IPS-18c (cell line): ENCODE results near the gene LMTK3.

Experiments
- H3K4me3 ChIP-seq: 2 replicates; pipeline ENCODE4 v1.7.0; 2013; ENCODE audit warnings: low read depth, mild to moderate bottlenecking, low read length, moderate library complexity; ENCODE audit not compliant: insufficient read depth
- H3K9me3 ChIP-seq: one replicate; pipeline ENCODE4 v1.6.1; 2013; ENCODE audit warnings: mild to moderate bottlenecking, low read length, moderate library complexity; ENCODE audit not compliant: control insufficient read depth, insufficient read depth

LMTK3 gene

GRCh38 chr19:48469289-48469881, 42.2 kb downstream of the LMTK3 start, which contains the start of gene CYTH2:
Gene CYTH2 (plus strand): TSS chr19:48469369. CDS start chr19:48469508, 139 bp downstream.
- no peaks in the 10 kb centered on the region for H3K9me3 ChIP-seq
- H3K4me3 ChIP-seq = peak within 1 kb of the TSS; percentile 97

- no peaks in the 10 kb centered on the region for H3K9me3 ChIP-seq
- H3K4me3 ChIP-seq = peak overlapping the region; percentile 97
Measured at GRCh38 chr19:48468772-48469288, 42.8 kb downstream of the LMTK3 start.

DNA sequence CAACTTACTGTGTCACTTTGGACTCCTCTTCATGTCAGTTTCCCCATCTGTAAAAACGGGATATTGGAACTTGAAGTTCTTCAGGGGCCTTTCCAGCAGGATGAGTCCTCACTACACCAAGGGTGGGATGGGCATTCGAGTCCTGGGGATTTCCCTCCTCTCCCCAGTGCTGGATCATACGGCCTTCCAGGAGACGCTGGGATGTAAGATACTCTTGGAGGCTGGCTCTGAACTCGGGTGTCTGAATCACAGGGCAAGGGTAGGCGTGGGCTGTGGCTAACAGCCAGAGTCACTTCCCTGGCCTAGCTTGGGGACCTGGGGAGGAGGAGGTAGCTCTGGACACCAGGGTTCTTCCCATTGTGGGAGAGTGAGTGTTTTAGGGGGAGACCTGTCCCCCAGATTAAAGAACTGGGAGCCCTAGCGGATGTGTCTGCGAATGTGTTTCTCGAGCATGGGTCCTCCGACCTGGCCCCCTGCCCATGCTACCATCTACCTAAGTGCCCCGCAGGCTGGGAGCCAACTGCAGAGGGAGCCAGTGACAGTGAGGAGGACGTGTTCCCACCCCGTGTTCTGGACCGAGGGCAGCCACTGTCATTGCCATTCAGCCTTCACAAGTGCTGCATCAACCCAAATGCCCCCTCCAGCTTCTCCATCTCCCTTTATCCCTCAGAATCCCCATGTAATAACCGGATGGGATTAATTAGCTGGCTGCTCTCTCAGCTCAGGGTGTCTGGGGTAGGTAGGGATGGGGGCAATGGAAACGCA, 44.9 kb downstream of the LMTK3 start:
- H3K9me3 ChIP-seq = no peaks in the 10 kb centered on the region
- no peak overlapping the region for H3K4me3 ChIP-seq

GRCh38 chr19:48465215-48465614, 46.4 kb downstream of the LMTK3 start:
- Histone ChIP-seq H3K9me3 (no peaks in the 10 kb centered on the region), H3K4me3 (no peak overlapping the region)

- Histone ChIP-seq H3K9me3 (no peaks in the 10 kb centered on the region), H3K4me3 (no peak overlapping the region)
Measured at GRCh38 chr19:48461982-48462655, 49.5 kb downstream of the LMTK3 start.

- no peak overlapping the region for H3K4me3 ChIP-seq
Measured at GRCh38 chr19:48461651-48461981, 50.0 kb downstream of the LMTK3 start.

DNA sequence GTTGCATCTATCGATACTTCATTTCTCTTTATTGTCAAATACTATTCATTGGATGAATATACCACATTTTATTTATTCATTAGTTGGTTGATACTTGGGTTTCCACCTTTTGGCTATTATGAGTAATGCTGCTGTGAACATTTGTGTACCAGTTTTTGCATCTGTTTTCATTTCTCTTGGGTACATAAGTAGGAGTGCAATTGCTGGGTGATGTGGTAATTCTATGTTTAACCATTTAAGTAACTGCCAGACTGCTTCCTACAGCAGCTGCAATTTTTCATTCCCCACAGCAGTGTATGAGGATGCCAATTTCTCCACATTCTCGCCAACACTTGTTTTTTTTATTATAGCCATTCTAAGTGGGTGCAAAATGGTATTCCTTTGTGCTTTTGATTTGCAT, 53.6 kb downstream of the LMTK3 start:
- no peak overlapping the region for H3K4me3 ChIP-seq
- no peaks in the 10 kb centered on the region for H3K9me3 ChIP-seq

More at GRCh38 chr19:48461651-48461981, 50.0 kb downstream of the LMTK3 start:
- no peaks in the 10 kb centered on the region for H3K9me3 ChIP-seq

GRCh38 chr19:48456864-48457263, 54.8 kb downstream of the LMTK3 start:
- Histone ChIP-seq H3K9me3 (no peaks in the 10 kb centered on the region), H3K4me3 (no peak overlapping the region)

DNA sequence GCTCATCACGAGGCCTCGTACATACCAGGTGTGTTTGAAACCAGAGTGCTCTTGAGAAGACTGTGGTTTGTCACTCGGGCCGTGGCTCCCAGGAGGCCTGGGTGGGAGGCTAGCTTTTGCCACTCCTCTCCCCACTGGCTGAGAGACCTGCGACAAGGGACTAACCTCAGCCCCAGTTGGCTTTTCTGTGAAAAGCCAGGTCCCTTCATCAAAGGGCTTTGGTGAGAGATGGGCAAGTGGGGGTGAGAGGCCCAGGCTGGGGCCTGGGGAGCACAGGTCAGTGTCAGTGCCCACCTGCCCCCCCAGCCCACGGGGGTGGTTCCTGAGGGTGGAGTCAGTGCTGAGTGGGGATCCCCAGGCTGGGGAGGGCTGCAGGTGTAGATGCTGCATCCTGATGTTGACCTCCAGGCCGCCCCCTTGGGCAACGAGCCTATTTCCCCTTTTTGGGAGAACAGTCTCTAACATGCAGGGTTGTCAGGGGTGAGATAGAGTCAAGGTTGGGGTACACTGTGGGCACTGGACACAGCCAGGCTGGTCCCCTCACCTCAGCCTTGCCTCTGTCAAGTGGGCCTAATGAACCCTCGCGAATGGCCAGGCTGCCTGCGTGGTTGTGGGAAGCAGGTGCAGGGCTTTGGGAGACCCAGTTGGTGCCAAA, 55.6 kb downstream of the LMTK3 start:
- Histone ChIP-seq H3K9me3 (no peaks in the 10 kb centered on the region), H3K4me3 (no peak overlapping the region)

- H3K4me3 ChIP-seq = no peak within 1 kb of the TSS
- no peaks in the 10 kb centered on the region for H3K9me3 ChIP-seq
Measured at GRCh38 chr19:48455171-48455907, 56.3 kb downstream of the LMTK3 start, which contains the start of gene KCNJ14. Gene KCNJ14 (plus strand): TSS chr19:48455574. CDS start chr19:48461725, 6,151 bp downstream.

DNA sequence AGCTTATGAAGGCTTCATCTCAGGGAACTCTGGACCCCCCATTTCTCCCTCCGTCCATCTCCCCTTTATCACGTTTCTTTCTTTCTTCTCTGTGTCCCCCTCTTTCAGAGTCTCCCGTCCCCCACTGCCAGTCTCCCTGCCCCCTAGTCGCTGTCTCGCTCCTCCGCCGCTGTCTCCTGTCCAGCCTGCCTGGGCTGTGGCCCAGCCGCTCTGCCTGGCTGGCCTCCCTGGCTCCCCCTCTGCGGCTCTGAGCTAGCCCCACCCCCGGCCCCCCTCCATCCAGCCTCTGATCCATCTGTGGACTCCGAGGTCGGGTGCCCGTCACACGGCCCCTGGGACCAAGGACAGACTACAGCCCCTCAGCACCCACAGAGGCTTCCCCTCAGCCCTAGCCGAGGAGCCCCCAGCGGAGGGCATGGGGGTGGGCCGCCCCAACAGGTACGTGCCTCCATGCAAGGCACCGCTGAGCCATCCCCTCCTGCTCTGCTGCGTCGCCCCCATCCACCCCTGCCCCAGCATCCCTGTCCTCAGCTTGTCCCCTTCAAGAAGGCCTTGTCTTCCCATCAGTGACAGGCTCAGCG, 57.4 kb downstream of the LMTK3 start:
- H3K4me3 ChIP-seq = no peak overlapping the region

GRCh38 chr19:48452289-48453190, 59.1 kb downstream of the LMTK3 start:
- no peaks in the 10 kb centered on the region for H3K9me3 ChIP-seq
- H3K4me3 ChIP-seq = no peak overlapping the region

More for the DNA sequence above, 57.4 kb downstream of the LMTK3 start:
- no peaks in the 10 kb centered on the region for H3K9me3 ChIP-seq

GRCh38 chr19:48451624-48452023, 60.0 kb downstream of the LMTK3 start:
- Histone ChIP-seq H3K9me3 (no peaks in the 10 kb centered on the region), H3K4me3 (no peak overlapping the region)

DNA sequence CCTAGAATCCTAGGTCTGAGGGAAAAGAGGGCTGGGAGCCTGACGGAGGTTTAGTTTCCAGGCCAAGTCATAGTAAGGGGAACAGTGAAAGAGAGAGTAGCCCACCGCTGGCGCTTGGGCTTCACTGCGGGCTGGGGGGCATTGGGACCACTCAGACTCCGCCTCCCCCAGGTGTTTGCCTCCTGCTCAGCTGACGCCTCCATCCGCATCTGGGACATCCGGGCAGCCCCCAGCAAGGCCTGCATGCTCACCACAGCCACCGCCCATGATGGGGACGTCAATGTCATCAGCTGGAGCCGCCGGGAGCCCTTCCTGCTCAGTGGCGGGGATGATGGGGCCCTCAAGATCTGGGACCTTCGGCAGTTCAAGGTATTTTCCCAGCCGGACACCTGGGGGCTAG, 60.8 kb downstream of the LMTK3 start:
- H3K9me3 ChIP-seq = no peaks in the 10 kb centered on the region
- no peak overlapping the region for H3K4me3 ChIP-seq

DNA sequence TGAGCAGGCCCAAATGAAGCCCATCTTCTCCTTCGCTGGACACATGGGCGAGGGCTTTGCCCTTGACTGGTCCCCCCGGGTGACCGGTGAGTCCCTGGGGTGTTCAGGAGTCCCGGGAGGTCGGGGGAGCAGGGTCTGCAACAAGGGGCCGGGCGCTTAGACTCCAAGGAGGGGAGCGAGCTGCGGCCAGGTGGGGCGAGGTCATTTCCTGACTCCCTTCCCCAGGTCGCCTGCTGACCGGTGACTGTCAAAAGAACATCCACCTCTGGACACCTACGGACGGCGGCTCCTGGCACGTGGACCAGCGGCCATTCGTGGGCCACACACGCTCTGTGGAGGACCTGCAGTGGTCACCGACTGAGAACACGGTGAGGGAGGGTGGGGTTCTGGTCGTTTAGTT, 61.2 kb downstream of the LMTK3 start:
- Histone ChIP-seq H3K9me3 (no peaks in the 10 kb centered on the region), H3K4me3 (no peak overlapping the region)

GRCh38 chr19:48448563-48448962, 63.1 kb downstream of the LMTK3 start:
- no peak overlapping the region for H3K4me3 ChIP-seq
- no peaks in the 10 kb centered on the region for H3K9me3 ChIP-seq
